ENCODE data around the gene SLC8A2. TPM values are rescaled to one million over a fixed set of nuclear protein-coding genes. Genes with fewer than 3 reads are reported as not detected.

SLC8A2 gene
- total and polyA plus RNA-seq, 2 of the 8 experiments (the other 6 are each of a cell fraction or from before 2014, with no cell fraction given): 7.3 to 12.4 TPM

DNA sequence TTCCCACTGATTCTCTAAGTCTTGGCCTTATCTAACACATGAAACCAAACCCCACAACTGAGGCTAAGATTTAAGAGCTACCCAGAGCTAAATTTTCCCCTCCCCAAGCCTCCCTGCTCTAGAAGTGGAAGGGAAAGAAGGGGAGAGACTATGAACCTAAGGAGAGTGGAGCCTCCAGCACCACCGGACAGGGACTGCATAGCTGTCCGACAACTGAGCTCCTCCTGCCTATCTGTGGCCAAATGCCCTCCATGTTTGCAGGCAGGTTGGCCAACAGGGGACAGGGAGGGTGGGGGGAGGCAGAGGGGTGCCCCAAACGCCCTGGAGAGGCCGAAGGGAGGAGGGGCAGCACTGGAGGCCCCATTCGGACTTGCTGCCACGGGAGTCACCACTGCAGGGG, 49.1 kb upstream of the SLC8A2 start:
- 100% methylated on average over 2 of the region's 6 CpGs; no CpG with 5 or more reads in 1 of the 2 experiments for WGBS, 2 experiments (ENCODE audit: extremely low coverage in 1 of 2, insufficient coverage in 1 of 2, insufficient read length in 1 of 2, insufficient replicate concordance in 2 of 2, low coverage in 1 of 2, low lambda C conversion rate in 2 of 2, missing lambda C conversion rate in 1 of 2)
- no peak overlapping the region for H3K56ac ChIP-seq (replicated peaks; ENCODE audit: insufficient read length, low read depth, low read length)
- H3K9ac ChIP-seq (replicated peaks in 1 of 4; ENCODE audit: extremely low read depth in 1 of 4, low read depth in 3 of 4, low read length in 3 of 4): no peak overlapping the region
- H4K91ac ChIP-seq (replicated peaks; ENCODE audit: insufficient read length, low read length): no peak overlapping the region
- no peak overlapping the region for H4K5ac ChIP-seq (ENCODE audit: insufficient read length, low read depth, low read length)
- FAIRE-seq: no peak
- H2BK120ac ChIP-seq (replicated peaks; ENCODE audit: low read depth, low read length): no peak overlapping the region
- ChIA-PET CTCF (ENCODE audit: partially characterized antibody) (interaction anchor here (1.1 to 4.5 kb wide), 17 partner anchors 10 to 187 kb away, joined by 3 to 37 read pairs (median 4); partner anchors contain the start of gene KPTN), POLR2A (ENCODE audit: partially characterized antibody) (interaction anchor here (1.0 to 1.4 kb wide), 5 partner anchors 12 to 73 kb away, joined by 3 to 4 read pairs (median 3); no protein-coding TSS in a partner anchor)
- H3K4ac ChIP-seq (replicated peaks; ENCODE audit: insufficient read length, low read depth, low read length): no peak overlapping the region
- H3K27me3 ChIP-seq (replicated peaks in 1 of 4; ENCODE audit: control insufficient read depth in 3 of 4, extremely low read depth in 1 of 4, insufficient read depth in 3 of 4, low read length in 3 of 4): no peaks in the 10 kb centered on the region
- H3K18ac ChIP-seq (ENCODE audit: extremely low read depth, low read length): no peak overlapping the region; the same call in 1 of the 2 replicates
- no peak overlapping the region for H2AFZ ChIP-seq (ENCODE audit: low read length)
- no peaks in the 10 kb centered on the region for H4K20me1 ChIP-seq (replicated peaks in 1 of 2; ENCODE audit: control insufficient read depth in 1 of 2, insufficient read depth in 2 of 2, low read length in 2 of 2)
- no peak overlapping the region for H3K27ac ChIP-seq (ENCODE audit: low read depth, low read length)
- no peak overlapping the region for H3K4me2 ChIP-seq (ENCODE audit: insufficient read depth in 1 of 2, low read depth in 2 of 2, low read length in 2 of 2)
- no peak overlapping the region for H2BK5ac ChIP-seq (ENCODE audit: low read depth, low read length)
- DNase-seq (ENCODE audit: low read depth in 1 of 2, low spot score in 2 of 2): no peak
- H2BK12ac ChIP-seq (ENCODE audit: low read depth, low read length): no peak overlapping the region
- H4K8ac ChIP-seq (ENCODE audit: extremely low read depth, insufficient read depth, low read length): no peak overlapping the region
- 0 out of 2 replicates have a peak, but pooled peaks cover 2% of the 10 kb centered on the region for H3K23me2 ChIP-seq (ENCODE audit: low read depth, low read length)
- H2BK15ac ChIP-seq (ENCODE audit: low read length): peak overlapping the region; percentile 72; the same call in 1 of the 2 replicates
- no peak overlapping the region for H3K14ac ChIP-seq (ENCODE audit: insufficient read length)
- H3K4me3 ChIP-seq (ENCODE audit: extremely low read depth in 1 of 4, insufficient read depth in 2 of 4, low read depth in 3 of 4, low read length in 4 of 4): no peak overlapping the region
- peaks cover 0 to 5% (median 2%) of the 10 kb centered on the region in 4 experiments; a peak in 5 of 7 replicates for H3K4me1 ChIP-seq (replicated peaks in 1 of 4; ENCODE audit: control insufficient read depth in 3 of 4, insufficient read depth in 4 of 4, low read length in 3 of 4)
- no peak overlapping the region for H2BK20ac ChIP-seq (ENCODE audit: low read length)
- H3K79me2 ChIP-seq (ENCODE audit: control insufficient read depth in 1 of 2, insufficient read depth in 2 of 2, low read length in 2 of 2): no peaks in the 10 kb centered on the region
- H3K23ac ChIP-seq (ENCODE audit: insufficient read length): no peak overlapping the region
- no peak for TF ChIP-seq EZH2 (IDR thresholded peaks at IDR 0.05; ENCODE audit: low read depth, low read length, severe bottlenecking)
- H3K9me3 ChIP-seq (ENCODE audit: insufficient read depth in 2 of 2, low read depth in 1 of 2, low read length in 1 of 2): no peaks in the 10 kb centered on the region
- H3K79me1 ChIP-seq (ENCODE audit: low read depth, low read length): 0 out of 2 replicates have a peak, but pooled peaks cover 2% of the 10 kb centered on the region
- H3K36me3 ChIP-seq (ENCODE audit: control insufficient read depth in 2 of 4, insufficient read depth in 4 of 4, low read length in 3 of 4): 0 out of 8 replicates have a peak, but pooled peaks cover 0 to 2% (median 0%) of the 10 kb centered on the region in 4 experiments
- no peak overlapping the region for H2AK5ac ChIP-seq (ENCODE audit: low read depth, low read length)
